ENCODE data around the gene NET1. TPM values are rescaled to one million over a fixed set of nuclear protein-coding genes. Genes with fewer than 3 reads are reported as not detected.

The NET1 gene, protein sequence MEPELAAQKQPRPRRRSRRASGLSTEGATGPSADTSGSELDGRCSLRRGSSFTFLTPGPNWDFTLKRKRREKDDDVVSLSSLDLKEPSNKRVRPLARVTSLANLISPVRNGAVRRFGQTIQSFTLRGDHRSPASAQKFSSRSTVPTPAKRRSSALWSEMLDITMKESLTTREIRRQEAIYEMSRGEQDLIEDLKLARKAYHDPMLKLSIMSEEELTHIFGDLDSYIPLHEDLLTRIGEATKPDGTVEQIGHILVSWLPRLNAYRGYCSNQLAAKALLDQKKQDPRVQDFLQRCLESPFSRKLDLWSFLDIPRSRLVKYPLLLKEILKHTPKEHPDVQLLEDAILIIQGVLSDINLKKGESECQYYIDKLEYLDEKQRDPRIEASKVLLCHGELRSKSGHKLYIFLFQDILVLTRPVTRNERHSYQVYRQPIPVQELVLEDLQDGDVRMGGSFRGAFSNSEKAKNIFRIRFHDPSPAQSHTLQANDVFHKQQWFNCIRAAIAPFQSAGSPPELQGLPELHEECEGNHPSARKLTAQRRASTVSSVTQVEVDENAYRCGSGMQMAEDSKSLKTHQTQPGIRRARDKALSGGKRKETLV
- total RNA-seq = 15.2 and 23.0 TPM in 2 replicates

DNA sequence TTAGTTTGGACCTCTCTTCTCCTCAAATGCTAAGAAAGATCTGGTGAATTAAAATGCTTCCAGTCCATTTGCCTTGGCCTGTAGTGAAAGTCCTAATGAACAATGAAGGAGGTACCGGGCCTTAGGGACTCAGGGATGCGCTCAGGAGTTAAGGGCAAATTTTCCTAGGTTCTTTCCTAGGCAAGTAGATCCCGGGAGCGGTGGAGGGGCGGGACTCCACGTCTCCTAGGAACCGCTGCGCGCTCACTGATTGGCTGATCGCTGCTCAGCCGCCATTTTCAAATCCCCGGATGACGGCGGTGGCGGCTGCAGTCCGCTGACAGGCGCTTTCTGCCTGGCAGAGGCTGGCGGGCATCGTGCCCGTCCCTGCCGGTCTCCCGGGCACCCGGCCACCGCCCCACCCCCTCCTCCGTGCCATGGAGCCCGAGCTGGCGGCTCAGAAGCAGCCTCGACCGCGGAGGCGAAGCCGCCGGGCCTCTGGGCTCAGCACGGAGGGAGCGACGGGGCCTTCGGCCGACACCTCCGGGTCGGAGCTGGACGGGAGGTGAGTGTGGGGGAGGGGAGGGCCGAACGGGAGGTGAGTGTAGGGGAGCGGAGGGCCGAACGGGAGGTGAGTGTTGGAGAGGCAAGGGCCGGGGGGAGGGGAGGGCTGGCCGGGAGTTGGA lies at the start of gene NET1:
TSS of gene NET1 (plus strand) at position 281 of the 665 bp plus-strand sequence. CDS start at position 417, 136 bp downstream.

GRCh38 chr10:5364890-5365338 lies 47.4 kb upstream of the NET1 start, which contains the start of gene UCN3:
TSS of gene UCN3 (plus strand) at chr10:5364966. CDS start at chr10:5373721, 8,755 bp downstream.

DNA sequence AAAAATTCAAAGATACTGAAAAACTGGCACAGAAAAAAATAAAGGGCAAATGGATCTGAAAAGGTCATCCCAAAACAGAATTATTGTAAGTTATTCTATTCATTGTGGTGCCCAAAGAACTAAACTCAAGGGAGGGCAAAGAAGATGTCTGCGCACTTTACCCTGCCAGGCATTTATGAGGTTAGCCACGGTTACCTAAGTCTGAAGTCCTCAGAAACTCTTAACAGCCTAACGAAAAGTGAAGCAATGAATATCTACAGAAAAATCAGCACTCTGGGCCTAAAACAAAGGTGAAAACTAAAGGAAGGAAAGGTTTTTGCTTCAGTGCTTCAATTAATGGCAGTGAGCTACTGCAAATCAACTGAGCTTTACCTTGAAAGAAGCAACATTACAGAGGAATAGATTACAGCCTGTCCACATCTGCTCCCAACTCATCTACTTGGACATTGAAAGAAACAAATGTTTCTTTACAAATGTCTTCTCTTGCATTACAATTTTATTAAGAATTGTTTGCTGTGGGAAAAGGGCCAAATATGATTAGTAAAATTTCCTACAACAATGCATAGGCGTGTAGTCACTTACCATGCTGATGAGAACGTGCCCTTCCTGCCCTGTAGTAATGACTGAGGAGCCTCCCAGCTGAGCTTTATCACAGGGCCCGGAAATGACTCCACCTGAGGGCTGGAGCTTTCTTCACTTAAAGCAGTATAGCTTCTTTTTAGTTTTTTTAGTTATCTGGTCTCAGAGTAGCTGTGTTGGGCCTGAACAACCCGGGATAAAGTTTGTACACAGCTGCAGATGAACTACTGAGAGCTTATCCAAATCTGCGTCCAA lies 7.9 kb upstream of the NET1 start, which contains the start of gene TUBAL3:
TSS of gene TUBAL3 (minus strand) at position 621 of the 834 bp plus-strand sequence. CDS start at position 585, 36 bp downstream.

GRCh38 chr10:5499493-5500140 lies 87.3 kb downstream of the NET1 start, which contains the start of gene CALML5:
TSS of gene CALML5 (minus strand) at chr10:5499570. CDS start at chr10:5499438, 132 bp downstream.

Other genes starting within 250 kb of the NET1 start
- not detected in 2 replicates for gene AKR1C8, start 227.4 kb upstream of the NET1 start, total RNA-seq
- not detected in 2 replicates for gene AKR1C4, start 215.7 kb upstream of the NET1 start, total RNA-seq
- not detected in 2 replicates for gene UCN3, start 47.6 kb upstream of the NET1 start, total RNA-seq
- gene TUBAL3, start 7.7 kb upstream of the NET1 start, total RNA-seq = not detected in 2 replicates
- gene CALML5, start 87.0 kb downstream of the NET1 start, total RNA-seq = not detected in 2 replicates
- gene CALML3, start 112.4 kb downstream of the NET1 start, total RNA-seq = not detected in 2 replicates

Measured in smooth muscle cell of trachea (primary cell).